HG02571 (cell line): Measurements from ENCODE around the gene TICAM2.

Experiments
- ATAC-seq: cut with Tn5 transposase; IDR thresholded peaks from one replicate; pipeline ENCODE4 v1.9.1; 2021; ENCODE audit warnings: mild to moderate bottlenecking, moderate library complexity; ENCODE audit not compliant: unreplicated experiment

TICAM2 gene

DNA sequence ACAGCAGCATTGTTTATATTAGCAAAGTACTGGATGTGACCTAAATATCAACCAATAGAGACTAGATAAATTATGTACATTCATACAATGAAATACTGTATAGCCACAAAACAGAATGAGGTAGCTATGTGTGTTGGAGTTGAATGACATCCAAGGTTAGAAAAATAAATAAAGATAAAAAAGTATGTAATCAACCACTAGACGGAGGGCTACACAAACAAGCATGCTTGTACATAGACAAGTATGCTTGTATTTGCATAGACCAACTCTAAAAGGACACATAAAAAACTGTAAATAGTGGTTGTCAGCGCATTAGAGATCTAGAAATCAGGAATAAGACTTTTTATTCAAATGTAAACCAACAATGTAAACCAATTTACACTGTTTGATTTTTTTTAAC lies 60.7 kb downstream of the TICAM2 start:
- ATAC-seq = no peak

- ATAC-seq = no peak
Measured at GRCh38 chr5:115535479-115536035, 66.7 kb downstream of the TICAM2 start.

DNA sequence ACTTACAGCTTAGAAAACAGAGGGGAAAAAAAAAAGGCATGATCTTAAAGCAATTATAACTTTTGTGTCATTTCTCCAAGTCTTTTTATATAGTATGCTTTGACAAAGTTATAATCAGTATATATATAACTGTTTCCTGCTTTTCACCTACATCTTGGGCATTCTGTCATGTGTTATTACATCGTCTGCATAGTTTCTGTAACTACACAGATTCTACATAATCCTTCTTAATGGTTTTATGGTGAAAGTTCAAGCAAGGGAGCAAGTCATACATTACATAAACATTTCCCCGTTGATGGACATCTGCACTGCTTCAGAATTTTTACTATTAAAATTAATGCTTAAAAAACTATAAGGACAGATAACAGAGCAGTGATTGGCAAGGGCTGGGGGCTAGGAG lies 69.8 kb downstream of the TICAM2 start:
- no peak for ATAC-seq

DNA sequence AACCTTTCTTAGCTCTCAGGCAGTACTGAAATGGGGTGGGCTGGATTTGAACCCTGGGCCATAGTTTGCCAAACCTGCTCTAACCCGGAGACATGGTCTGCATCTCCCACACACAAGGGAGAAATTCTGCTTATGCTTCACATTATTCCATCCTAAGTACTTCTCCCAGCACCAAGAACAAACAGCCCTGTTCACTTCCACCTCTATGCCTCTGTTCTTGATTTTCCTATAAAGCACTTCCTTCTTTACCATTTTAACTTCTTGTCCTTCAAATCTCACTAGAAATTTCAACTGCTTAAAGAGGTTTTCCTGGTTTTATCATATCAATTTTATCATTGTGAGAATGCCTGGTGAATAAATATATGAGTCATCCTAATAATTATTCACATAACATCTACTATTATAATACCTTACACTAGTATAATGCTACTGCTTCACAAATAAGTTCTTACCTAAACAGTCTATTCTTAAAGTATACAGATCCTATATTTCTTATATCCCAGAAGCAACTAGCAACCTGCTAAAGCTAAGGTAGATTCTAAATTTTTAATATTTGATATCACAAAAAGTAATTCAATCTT lies 70.4 kb downstream of the TICAM2 start:
- no peak for ATAC-seq

- no peak for ATAC-seq
Measured at GRCh38 chr5:115531380-115531779, 70.9 kb downstream of the TICAM2 start.

GRCh38 chr5:115530426-115530825 lies 71.9 kb downstream of the TICAM2 start:
- ATAC-seq = no peak
